ENCODE measurements around the gene TBC1D24. TPM values are rescaled to one million over a fixed set of nuclear protein-coding genes. Genes with fewer than 3 reads are reported as not detected.
"Not testable (repeated sequence)": the region's sequence is repeated elsewhere in the genome, so short reads cannot be mapped to it uniquely, and the experiment has no call there.

Gene TBC1D24
- polyA plus RNA-seq, 1 experiment, result 9.2 TPM

DNA sequence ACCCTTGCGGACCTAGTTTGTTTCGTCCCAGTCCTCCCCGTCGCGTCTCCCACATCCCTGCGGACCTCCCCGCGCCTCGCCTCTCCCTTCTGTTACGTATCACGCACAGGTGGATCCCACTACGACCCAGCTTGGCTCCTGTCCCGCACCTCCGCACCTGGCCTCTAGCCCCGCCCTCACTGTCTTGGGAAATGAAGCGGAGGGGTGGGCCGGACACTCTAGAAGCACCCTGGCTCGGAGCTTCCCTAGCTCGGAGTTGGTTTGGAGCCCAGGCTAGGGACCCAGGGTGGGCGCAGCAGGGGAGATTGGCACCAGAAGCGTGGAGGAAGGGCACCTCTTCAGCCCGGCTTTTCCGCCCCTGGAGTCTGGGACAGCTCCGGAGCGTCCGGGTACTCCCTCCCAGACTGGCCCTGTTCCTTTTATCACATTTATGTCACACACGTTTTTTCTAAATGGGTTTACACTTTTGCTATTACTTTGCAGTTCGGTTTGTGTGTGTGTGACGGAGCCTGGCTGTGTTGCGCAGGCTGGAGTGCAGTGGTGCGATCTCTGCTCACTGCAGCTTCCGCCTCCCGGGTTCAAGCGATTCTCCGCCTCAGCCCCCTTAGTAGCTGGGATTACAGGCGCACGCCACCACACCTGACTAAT is 57.7 kb downstream of the TBC1D24 start:
- DNase-seq (ENCODE audit: low read depth), result no peak
- Histone ChIP-seq H3K4me3 (ENCODE audit: low read depth, low read length) (peak overlapping the region; percentile 57), H3K36me3 (ENCODE audit: control insufficient read depth, insufficient read depth, low read length) (peaks cover 24% of the 10 kb centered on the region), H3K27me3 (ENCODE audit: control insufficient read depth, insufficient read depth, low read length) (no peaks in the 10 kb centered on the region)
- ChIA-PET CTCF (interaction anchor here (1.7 kb wide), 1 partner anchor 31 kb away, joined by 4 read pairs; no protein-coding TSS in a partner anchor), POLR2A (interaction anchor here (0.6 kb wide), 1 partner anchor 23 kb away, joined by 5 read pairs; no protein-coding TSS in a partner anchor)
- TF ChIP-seq, protein P1, sequence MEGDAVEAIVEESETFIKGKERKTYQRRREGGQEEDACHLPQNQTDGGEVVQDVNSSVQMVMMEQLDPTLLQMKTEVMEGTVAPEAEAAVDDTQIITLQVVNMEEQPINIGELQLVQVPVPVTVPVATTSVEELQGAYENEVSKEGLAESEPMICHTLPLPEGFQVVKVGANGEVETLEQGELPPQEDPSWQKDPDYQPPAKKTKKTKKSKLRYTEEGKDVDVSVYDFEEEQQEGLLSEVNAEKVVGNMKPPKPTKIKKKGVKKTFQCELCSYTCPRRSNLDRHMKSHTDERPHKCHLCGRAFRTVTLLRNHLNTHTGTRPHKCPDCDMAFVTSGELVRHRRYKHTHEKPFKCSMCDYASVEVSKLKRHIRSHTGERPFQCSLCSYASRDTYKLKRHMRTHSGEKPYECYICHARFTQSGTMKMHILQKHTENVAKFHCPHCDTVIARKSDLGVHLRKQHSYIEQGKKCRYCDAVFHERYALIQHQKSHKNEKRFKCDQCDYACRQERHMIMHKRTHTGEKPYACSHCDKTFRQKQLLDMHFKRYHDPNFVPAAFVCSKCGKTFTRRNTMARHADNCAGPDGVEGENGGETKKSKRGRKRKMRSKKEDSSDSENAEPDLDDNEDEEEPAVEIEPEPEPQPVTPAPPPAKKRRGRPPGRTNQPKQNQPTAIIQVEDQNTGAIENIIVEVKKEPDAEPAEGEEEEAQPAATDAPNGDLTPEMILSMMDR (IDR thresholded peaks at IDR 0.05; ENCODE audit: insufficient read depth, low read depth, low read length), result no peak

DNA sequence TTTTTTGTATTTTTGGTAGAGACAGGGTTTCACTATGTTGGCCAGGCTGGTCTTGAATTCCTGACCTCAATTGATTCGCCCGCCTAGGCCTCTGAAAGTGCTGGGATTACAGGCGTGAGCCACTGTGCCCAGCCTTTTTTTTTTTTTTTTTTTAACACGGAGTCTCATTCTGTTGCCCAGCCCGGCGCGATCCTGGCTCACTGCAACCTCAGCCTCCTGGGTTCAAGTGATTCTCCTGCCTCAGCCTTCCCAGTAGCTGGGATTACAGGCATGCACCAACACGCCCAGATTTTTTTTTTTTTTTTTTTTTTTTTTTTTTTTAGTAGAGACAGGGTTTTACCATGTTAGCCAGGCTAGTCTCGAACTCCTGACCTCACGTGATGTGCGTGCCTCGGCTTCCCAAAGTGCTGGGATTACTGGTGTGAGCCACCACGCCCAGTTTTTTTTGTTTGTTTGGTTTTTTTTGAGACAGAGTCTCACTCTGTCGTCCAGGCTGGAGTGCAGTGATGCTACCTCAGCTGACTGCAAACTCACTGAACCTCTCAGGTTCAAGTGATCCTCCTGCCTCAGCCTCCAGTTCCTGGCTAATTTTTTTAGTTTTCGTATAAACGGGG is 58.3 kb downstream of the TBC1D24 start:
- not testable (repeated sequence) for H3K4me3 ChIP-seq (ENCODE audit: low read depth, low read length); DNase-seq (ENCODE audit: low read depth); H3K27me3 ChIP-seq (ENCODE audit: control insufficient read depth, insufficient read depth, low read length)
- H3K36me3 ChIP-seq (ENCODE audit: control insufficient read depth, insufficient read depth, low read length), result peaks cover 20% of the 10 kb centered on the region
- CTCF ChIA-PET, result interaction anchor here (1.7 kb wide), 1 partner anchor 32 kb away, joined by 4 read pairs; no protein-coding TSS in a partner anchor
- POLR2A ChIA-PET, result interaction anchor here (0.6 kb wide), 1 partner anchor 24 kb away, joined by 5 read pairs; no protein-coding TSS in a partner anchor

DNA sequence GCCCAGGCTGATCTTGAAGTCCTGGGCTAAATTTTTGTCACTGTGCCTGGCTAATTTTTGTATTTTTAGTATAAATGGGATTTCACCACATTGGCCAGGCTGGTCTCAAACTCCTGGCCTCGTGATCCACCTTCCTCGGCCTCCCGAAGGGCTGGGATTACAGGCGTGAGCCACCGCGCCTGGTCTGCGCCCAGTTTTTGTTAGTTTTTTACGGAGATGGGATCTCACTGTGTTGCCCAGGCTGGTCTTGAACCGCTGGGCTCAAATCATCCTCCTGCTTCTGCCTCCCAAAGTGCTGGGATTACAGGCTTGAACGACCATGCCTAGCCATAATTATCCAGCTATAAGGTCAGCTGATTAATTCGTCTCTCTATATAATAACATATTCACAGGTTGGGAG is 59.0 kb downstream of the TBC1D24 start:
- Histone ChIP-seq H3K4me3 (ENCODE audit: low read depth, low read length) (no peak overlapping the region), H3K36me3 (ENCODE audit: control insufficient read depth, insufficient read depth, low read length) (peaks cover 14% of the 10 kb centered on the region), H3K27me3 (ENCODE audit: control insufficient read depth, insufficient read depth, low read length) (no peaks in the 10 kb centered on the region)
- DNase-seq (ENCODE audit: low read depth), result no peak
- TF ChIP-seq, protein P1 (IDR thresholded peaks at IDR 0.05; ENCODE audit: insufficient read depth, low read depth, low read length), result no peak
- POLR2A ChIA-PET, result no interaction called here
- CTCF ChIA-PET, result no interaction called here

DNA sequence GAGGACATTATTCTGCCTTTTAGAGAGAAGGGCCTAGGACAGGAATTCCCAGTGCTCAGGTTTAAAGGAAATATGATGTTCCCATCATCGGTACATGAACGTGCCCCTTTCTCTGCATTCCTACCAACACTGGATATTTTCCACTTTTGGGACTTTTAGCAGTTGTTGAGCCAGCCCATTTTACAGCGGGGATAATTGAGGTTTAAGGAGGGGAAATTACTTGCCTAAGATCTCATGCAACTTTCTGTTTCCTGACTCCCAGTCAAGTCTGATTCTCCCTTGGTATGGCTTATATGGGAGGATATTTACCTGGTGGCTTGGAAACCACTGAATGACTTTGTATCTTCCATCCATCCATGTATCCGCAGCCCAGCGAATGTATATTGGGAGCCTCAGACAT is 59.4 kb downstream of the TBC1D24 start:
- DNase-seq (ENCODE audit: low read depth); H3K4me3 ChIP-seq (ENCODE audit: low read depth, low read length); CTCF ChIA-PET; POLR2A ChIA-PET; H3K27me3 ChIP-seq (ENCODE audit: control insufficient read depth, insufficient read depth, low read length): not testable (repeated sequence)
- peaks cover 11% of the 10 kb centered on the region for H3K36me3 ChIP-seq (ENCODE audit: control insufficient read depth, insufficient read depth, low read length)

DNA sequence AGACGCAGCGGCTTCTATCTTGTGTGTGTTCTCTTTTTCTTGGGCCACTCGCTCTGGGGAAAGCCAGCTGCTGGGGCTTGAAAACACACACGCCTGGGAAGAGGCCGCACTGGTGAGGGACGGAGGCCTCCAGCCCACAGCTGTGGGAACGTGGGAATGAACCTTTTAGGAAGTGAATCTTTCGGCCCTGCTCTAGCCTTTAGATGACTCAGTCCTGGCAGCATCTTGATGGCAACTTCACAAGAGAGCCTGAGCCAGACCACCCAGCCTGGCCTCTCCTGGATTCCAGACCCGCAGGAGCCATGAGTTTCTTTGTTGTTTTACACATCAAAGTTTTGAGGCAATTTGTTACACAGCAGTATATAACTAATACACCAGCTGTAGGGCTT is 60.7 kb downstream of the TBC1D24 start:
- H3K4me3 ChIP-seq (ENCODE audit: low read depth, low read length), result no peak overlapping the region
- DNase-seq (ENCODE audit: low read depth), result peak; percentile 32
- TF ChIP-seq, protein P1 (IDR thresholded peaks at IDR 0.05; ENCODE audit: insufficient read depth, low read depth, low read length), result no peak
- ChIA-PET CTCF (no interaction called here), POLR2A (no interaction called here)
- H3K36me3 ChIP-seq (ENCODE audit: control insufficient read depth, insufficient read depth, low read length), result no peaks in the 10 kb centered on the region; the same call in 1 of the 2 replicates
- H3K27me3 ChIP-seq (ENCODE audit: control insufficient read depth, insufficient read depth, low read length), result no peaks in the 10 kb centered on the region

DNA sequence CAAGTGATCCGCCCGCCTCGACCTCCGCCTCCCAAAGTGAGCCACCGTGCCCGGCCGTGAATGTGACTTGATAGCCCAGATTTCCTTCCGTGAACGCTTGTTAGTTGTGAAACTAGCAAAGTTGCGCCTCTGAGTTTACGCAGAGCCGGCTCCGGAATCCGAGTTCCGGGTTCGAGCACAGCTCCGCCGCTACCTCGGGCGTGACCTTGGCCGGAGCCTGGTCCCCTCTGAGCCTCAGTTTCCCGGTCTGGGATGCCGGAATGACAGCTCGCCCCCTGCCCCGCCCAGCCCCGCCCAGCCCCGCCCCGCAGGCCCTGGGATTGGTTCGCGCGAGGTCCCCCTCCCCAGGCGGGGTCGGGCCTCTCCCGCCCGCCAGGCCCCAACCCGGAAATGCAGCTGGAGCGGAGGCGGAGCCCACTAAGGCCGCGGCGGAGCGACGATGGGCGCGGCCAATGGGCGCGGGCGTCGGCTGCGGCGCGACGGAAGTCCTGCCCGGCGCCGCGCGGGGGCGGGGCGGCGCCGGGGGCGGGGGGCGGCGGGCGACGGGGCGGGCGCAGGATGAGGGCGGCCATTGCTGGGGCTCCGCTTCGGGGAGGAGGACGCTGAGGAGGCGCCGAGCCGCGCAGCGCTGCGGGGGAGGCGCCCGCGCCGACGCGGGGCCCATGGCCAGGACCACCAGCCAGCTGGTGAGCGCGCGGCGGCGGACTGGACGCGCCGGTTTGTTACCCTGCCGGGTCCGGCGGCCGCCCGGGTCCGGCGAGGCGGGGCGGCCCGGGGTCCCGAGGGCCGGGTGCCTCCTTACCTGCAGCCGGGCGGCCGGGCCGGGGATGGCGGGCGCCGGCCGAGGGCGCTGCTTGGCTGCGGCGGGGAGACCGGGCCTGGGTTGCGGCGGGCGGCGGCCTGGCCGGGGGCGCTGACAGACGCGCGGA is 62.8 kb downstream of the TBC1D24 start, which contains the start of gene PDPK1:
PDPK1 (plus strand) TSS at position 571 of the 929 bp plus-strand sequence; CDS start at position 663, 92 bp downstream.
- POLR2A ChIA-PET, result no interaction called here
- Histone ChIP-seq H3K27me3 (ENCODE audit: control insufficient read depth, insufficient read depth, low read length) (no peaks in the 10 kb centered on the region), H3K4me3 (ENCODE audit: low read depth, low read length) (peak within 1 kb of the TSS; percentile 70), H3K36me3 (ENCODE audit: control insufficient read depth, insufficient read depth, low read length) (no peaks in the 10 kb centered on the region)
- CTCF ChIA-PET, result no interaction called here
- TF ChIP-seq, protein P1 (IDR thresholded peaks at IDR 0.05; ENCODE audit: insufficient read depth, low read depth, low read length), result no peak
- peak; percentile 57 for DNase-seq (ENCODE audit: low read depth)

DNA sequence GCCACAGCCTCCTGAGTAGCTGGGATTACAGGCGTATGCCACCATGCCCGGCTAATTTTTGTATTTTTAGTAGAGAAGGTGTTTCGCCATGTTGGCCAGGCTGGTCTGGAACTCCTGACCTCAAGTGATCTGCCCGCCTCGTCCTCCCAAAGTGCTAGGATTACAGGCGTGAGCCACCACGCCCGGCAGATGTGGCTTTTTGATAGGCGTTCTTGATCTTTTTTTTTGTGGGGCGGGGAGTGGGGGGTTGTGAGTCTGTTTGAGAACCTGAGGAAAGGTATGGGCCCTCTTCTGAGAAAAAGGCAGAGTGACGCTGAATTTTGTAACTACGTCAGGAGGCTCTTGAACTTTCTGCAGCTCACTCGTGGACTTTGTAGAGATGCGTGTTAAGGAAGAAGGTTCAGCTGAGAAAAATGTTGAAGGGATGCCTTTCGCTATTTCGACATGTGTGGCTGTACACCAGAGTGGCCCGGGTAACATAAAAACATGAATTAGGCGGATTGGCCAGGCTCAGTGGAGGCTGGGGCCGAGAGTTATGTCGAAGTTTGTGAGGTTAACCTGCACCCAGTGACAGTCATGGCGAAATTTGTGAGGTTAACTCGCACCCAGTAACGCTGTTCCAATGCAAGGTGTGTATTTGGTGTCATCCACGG is 64.4 kb downstream of the TBC1D24 start:
- CTCF ChIA-PET, result interaction anchor here (0.6 kb wide), 1 partner anchor 168 kb away, joined by 3 read pairs; no protein-coding TSS in a partner anchor
- DNase-seq (ENCODE audit: low read depth); H3K27me3 ChIP-seq (ENCODE audit: control insufficient read depth, insufficient read depth, low read length); POLR2A ChIA-PET; H3K4me3 ChIP-seq (ENCODE audit: low read depth, low read length); H3K36me3 ChIP-seq (ENCODE audit: control insufficient read depth, insufficient read depth, low read length): not testable (repeated sequence)

Measured in BJ (cell line).